Loucy (cell line): ENCODE data around the gene GATB.

Experiments
- CTCF ChIP-seq: fragments of 200-600 bp; sonication (generic); conservative IDR thresholded peaks from 2 replicates; pipeline ENCODE4 v1.5.1; 2014; ENCODE audit warnings: mild to moderate bottlenecking, antibody characterized with exemption, low read length
- EZH2phosphoT487 ChIP-seq: fragments of 200-600 bp; IDR thresholded peaks from 2 replicates; pipeline ENCODE4 v1.6.1; 2018; ENCODE audit warnings: antibody characterized with exemption, mild to moderate bottlenecking, moderate library complexity, borderline replicate concordance

GRCh38 chr4:151788021-151788420 lies 27.2 kb upstream of the GATB start:
- TF ChIP-seq EZH2phosphoT487 = no peak
- no peak for TF ChIP-seq CTCF
